Hematopoietic multipotent progenitor cell treated with erythropoietin and hydrocortisone succinate and interleukin-3 and kit ligand, for 17 days (in vitro differentiated cells): Measurements from ENCODE around the gene GPN1.
"Not testable (repeated sequence)": the region's sequence is repeated elsewhere in the genome, so short reads cannot be mapped to it uniquely, and the experiment has no call there.

ENCODE experiments used
- DNase-seq: peaks from one replicate; pipeline ENCODE4 v3.0.0-alpha.2; 2015; ENCODE audit warnings: low spot score

The GPN1 gene

GRCh38 chr2:27627963-27628766, 685 bp upstream of the GPN1 start:
- no peak for DNase-seq

GRCh38 chr2:27630257-27630656, 1.4 kb downstream of the GPN1 start:
- DNase-seq, result not testable (repeated sequence)

GRCh38 chr2:27634291-27634690, 5.4 kb downstream of the GPN1 start:
- no peak for DNase-seq

GRCh38 chr2:27636766-27637165, 7.9 kb downstream of the GPN1 start:
- DNase-seq, result no peak

GRCh38 chr2:27638037-27638637, 9.3 kb downstream of the GPN1 start:
- no peak for DNase-seq

GRCh38 chr2:27638709-27639108, 9.9 kb downstream of the GPN1 start:
- DNase-seq, result no peak

- DNase-seq, result no peak
Observed at GRCh38 chr2:27640722-27641245, 11.9 kb downstream of the GPN1 start.

GRCh38 chr2:27645197-27645596, 16.3 kb downstream of the GPN1 start:
- DNase-seq, result no peak

- DNase-seq, result no peak
Observed at GRCh38 chr2:27647289-27647688, 18.4 kb downstream of the GPN1 start.

- no peak for DNase-seq
Observed at GRCh38 chr2:27647737-27648136, 18.9 kb downstream of the GPN1 start.

GRCh38 chr2:27651056-27651455, 22.2 kb downstream of the GPN1 start:
- DNase-seq, result no peak

- DNase-seq, result no peak
Observed at GRCh38 chr2:27652341-27652740, 23.5 kb downstream of the GPN1 start.

GRCh38 chr2:27652790-27653189, 23.9 kb downstream of the GPN1 start:
- DNase-seq, result no peak

- DNase-seq, result no peak
Observed at GRCh38 chr2:27653397-27653796, 24.5 kb downstream of the GPN1 start.

GRCh38 chr2:27655155-27655951, 26.5 kb downstream of the GPN1 start:
- no peak for DNase-seq

GRCh38 chr2:27661371-27661770, 32.5 kb downstream of the GPN1 start:
- DNase-seq, result no peak

- peak; percentile 92 for DNase-seq
Observed at GRCh38 chr2:27663285-27664153, 34.7 kb downstream of the GPN1 start, which contains the start of the genes SLC4A1AP and SUPT7L. Gene SLC4A1AP, plus strand, starts transcription at chr2:27663889. Its CDS starts 26 bp downstream, at chr2:27663915. Gene SUPT7L, minus strand, starts transcription at chr2:27663614. Its CDS starts 1,422 bp downstream, at chr2:27662192.

- DNase-seq, result no peak
Observed at GRCh38 chr2:27664154-27664574, 35.3 kb downstream of the GPN1 start.

GRCh38 chr2:27664622-27665363, 35.9 kb downstream of the GPN1 start:
- no peak for DNase-seq

GRCh38 chr2:27667446-27667845, 38.6 kb downstream of the GPN1 start:
- no peak for DNase-seq

GRCh38 chr2:27671235-27671634, 42.4 kb downstream of the GPN1 start:
- no peak for DNase-seq
